ENCODE results near the gene SULT6B1.
A peak's percentile ranks its signal among the peaks of the same experiment; 100 is the strongest.
"Not testable (repeated sequence)": the region's sequence is repeated elsewhere in the genome, so short reads cannot be mapped to it uniquely, and the experiment has no call there.

SULT6B1 gene

DNA sequence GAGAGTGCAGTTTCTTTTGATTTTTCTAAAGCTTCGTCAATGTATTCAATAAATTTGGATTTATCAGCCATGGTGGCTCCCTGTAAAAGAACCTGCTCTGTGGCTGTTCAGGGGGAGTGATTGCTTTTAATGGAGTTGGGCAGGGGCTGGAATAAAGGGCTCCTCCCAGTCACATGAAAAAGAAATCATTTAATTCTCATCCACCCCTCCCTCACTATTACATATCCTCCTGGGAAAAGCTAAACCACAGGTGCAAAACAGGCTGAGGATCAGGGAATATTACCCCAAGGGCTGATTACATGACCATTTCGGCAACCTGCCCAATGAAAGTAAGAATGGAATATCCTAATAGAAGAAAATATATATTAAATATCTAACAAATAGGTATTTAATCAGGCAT is at the start of gene SULT6B1:
TSS of gene SULT6B1 (minus strand) at position 101 of the 400 bp plus-strand sequence. CDS start at position 71, 30 bp downstream.
- Histone ChIP-seq H3K4me1 (ENCODE audit: control insufficient read depth in 1 of 2, insufficient read depth in 2 of 2, low read length in 2 of 2) (no peaks in the 10 kb centered on the region), H3K36me3 (ENCODE audit: control insufficient read depth in 1 of 2, insufficient read depth in 2 of 2, low read length in 2 of 2) (no peaks in the 10 kb centered on the region), H3K27ac (ENCODE audit: low read length) (no peak within 1 kb of the TSS), H3K4me3 (ENCODE audit: low read depth in 1 of 2, low read length in 2 of 2) (no peak within 1 kb of the TSS), H3K9me3 (ENCODE audit: control insufficient read depth in 1 of 2, low read length in 2 of 2) (no peaks in the 10 kb centered on the region), H3K27me3 (ENCODE audit: low read depth, low read length) (no peaks in the 10 kb centered on the region)

DNA sequence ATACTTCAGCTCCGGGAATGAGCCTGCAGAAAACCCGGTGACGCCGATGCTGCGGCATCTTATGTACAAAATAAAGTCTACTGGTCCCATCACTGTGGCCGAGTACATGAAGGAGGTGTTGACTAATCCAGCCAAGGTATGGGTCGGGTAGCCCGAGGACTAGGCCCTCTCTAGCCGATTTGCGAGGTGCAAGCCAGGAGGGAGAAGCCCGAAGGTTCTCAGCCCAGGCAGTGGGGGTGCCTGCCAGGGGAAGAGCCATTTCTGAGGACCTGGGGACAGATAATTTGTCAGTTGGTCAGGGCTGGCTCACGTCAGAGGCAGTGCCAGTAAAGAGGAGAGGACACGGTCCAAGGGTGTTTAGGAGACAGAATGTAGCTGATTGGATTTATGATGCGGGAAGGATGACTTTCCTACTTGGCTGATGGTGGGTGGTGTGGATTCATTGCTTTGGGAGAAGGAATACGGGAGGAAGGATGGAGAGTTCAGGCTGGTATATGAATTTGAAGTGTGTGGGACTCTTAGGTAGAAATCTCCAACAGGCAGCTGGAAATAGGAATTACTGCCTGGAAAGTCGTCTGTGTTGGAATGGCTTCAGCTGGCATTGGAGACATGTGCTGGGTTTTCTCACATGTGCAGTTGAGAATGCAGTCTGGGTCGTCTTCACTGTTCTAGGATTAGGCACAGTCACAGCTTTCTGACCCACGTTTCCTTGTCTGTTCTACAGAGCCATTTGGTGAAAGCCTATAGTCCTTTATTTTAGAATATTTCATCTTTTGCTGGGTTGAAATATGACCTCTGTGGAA is 43.9 kb upstream of the SULT6B1 start:
- H3K4me3 ChIP-seq (ENCODE audit: low read depth in 1 of 2, low read length in 2 of 2): peak overlapping the region; percentile 85 to 95
- H3K9me3 ChIP-seq (ENCODE audit: control insufficient read depth in 1 of 2, low read length in 2 of 2): no peaks in the 10 kb centered on the region
- peaks cover 11 to 16% of the 10 kb centered on the region in 2 donors for H3K36me3 ChIP-seq (ENCODE audit: control insufficient read depth in 1 of 2, insufficient read depth in 2 of 2, low read length in 2 of 2)
- peak overlapping the region; percentile 93 for H3K27ac ChIP-seq (ENCODE audit: low read length)
- H3K27me3 ChIP-seq (ENCODE audit: low read depth, low read length): no peaks in the 10 kb centered on the region
- peaks cover 17 to 26% of the 10 kb centered on the region in 2 donors for H3K4me1 ChIP-seq (ENCODE audit: control insufficient read depth in 1 of 2, insufficient read depth in 2 of 2, low read length in 2 of 2)

- Histone ChIP-seq H3K27me3 (ENCODE audit: low read depth, low read length) (no peaks in the 10 kb centered on the region), H3K27ac (ENCODE audit: low read length) (peak within 1 kb of the TSS; percentile 93), H3K4me3 (ENCODE audit: low read depth in 1 of 2, low read length in 2 of 2) (peak within 1 kb of the TSS; percentile 85 to 95), H3K36me3 (ENCODE audit: control insufficient read depth in 1 of 2, insufficient read depth in 2 of 2, low read length in 2 of 2) (peaks cover 18 to 22% of the 10 kb centered on the region in 2 donors), H3K9me3 (ENCODE audit: control insufficient read depth in 1 of 2, low read length in 2 of 2) (no peaks in the 10 kb centered on the region), H3K4me1 (ENCODE audit: control insufficient read depth in 1 of 2, insufficient read depth in 2 of 2, low read length in 2 of 2) (peaks cover 21 to 26% of the 10 kb centered on the region in 2 donors)
These were observed 43.0 kb upstream of the SULT6B1 start, which contains the start of the genes CEBPZ and NDUFAF7 for GRCh38 chr2:37231241-37232130. Gene CEBPZ (minus strand): TSS chr2:37231596. CDS start chr2:37231567, 29 bp downstream. Gene NDUFAF7 (plus strand): TSS chr2:37231658. CDS start chr2:37231706, 48 bp downstream.

DNA sequence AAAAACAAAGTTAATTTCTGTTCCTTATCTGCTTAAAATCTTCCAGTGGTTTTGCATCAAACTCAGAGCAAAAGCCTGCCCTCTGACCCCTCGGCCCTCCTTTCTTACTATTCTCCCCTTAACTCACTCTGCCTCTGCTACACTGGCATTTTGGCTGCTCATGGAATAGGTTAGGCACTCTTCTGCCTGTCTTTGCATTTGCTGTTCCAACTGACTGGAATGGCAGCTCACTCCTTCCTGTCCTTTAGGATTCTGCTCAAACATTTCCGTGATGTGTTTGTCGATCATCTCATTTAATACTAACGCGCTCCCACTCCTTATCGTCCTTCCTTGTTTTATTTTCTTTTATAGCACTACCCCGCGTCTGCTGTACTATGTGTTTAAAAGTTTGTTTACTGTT is 42.1 kb upstream of the SULT6B1 start:
- peaks cover 24 to 26% of the 10 kb centered on the region in 2 donors for H3K4me1 ChIP-seq (ENCODE audit: control insufficient read depth in 1 of 2, insufficient read depth in 2 of 2, low read length in 2 of 2)
- peaks cover 22 to 23% of the 10 kb centered on the region in 2 donors for H3K36me3 ChIP-seq (ENCODE audit: control insufficient read depth in 1 of 2, insufficient read depth in 2 of 2, low read length in 2 of 2)
- no peaks in the 10 kb centered on the region for H3K27me3 ChIP-seq (ENCODE audit: low read depth, low read length)
- H3K4me3 ChIP-seq (ENCODE audit: low read depth in 1 of 2, low read length in 2 of 2): peak overlapping the region; percentile 85 to 95
- no peaks in the 10 kb centered on the region for H3K9me3 ChIP-seq (ENCODE audit: control insufficient read depth in 1 of 2, low read length in 2 of 2)
- peak overlapping the region; percentile 93 for H3K27ac ChIP-seq (ENCODE audit: low read length)

DNA sequence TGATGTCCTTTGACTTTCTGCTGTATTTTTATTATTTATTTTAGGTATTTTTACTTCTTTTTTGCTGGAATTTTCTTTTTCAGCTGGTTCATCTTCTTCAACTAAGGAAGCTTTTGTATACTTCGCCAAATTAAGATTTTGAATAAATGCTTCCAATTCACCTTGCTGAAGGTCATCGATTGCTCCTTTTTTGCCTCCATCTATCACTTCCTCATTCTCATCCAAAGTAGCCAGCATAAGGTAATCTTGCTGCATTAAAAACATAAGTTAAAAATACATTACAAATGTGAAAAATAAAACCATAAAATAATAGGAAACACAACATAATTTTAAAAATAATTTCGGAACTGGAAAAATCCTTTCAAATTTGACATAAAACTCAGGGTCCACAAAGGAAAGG is 40.3 kb upstream of the SULT6B1 start:
- H3K4me1 ChIP-seq (ENCODE audit: control insufficient read depth in 1 of 2, insufficient read depth in 2 of 2, low read length in 2 of 2): peaks cover 24 to 26% of the 10 kb centered on the region in 2 donors
- peaks cover 18 to 23% of the 10 kb centered on the region in 2 donors for H3K36me3 ChIP-seq (ENCODE audit: control insufficient read depth in 1 of 2, insufficient read depth in 2 of 2, low read length in 2 of 2)
- H3K27ac ChIP-seq (ENCODE audit: low read length): no peak overlapping the region
- no peaks in the 10 kb centered on the region for H3K9me3 ChIP-seq (ENCODE audit: control insufficient read depth in 1 of 2, low read length in 2 of 2)
- H3K4me3 ChIP-seq (ENCODE audit: low read depth in 1 of 2, low read length in 2 of 2): no peak overlapping the region
- H3K27me3 ChIP-seq (ENCODE audit: low read depth, low read length): no peaks in the 10 kb centered on the region

GRCh38 chr2:37226863-37227262 is 38.4 kb upstream of the SULT6B1 start:
- Histone ChIP-seq H3K27ac (ENCODE audit: low read length) (no peak overlapping the region), H3K4me1 (ENCODE audit: control insufficient read depth in 1 of 2, insufficient read depth in 2 of 2, low read length in 2 of 2) (peaks cover 15% of the 10 kb centered on the region in 2 donors), H3K27me3 (ENCODE audit: low read depth, low read length) (no peaks in the 10 kb centered on the region), H3K36me3 (ENCODE audit: control insufficient read depth in 1 of 2, insufficient read depth in 2 of 2, low read length in 2 of 2) (peaks cover 32% of the 10 kb centered on the region in 2 donors), H3K4me3 (ENCODE audit: low read depth in 1 of 2, low read length in 2 of 2) (no peak overlapping the region), H3K9me3 (ENCODE audit: control insufficient read depth in 1 of 2, low read length in 2 of 2) (no peaks in the 10 kb centered on the region)

- H3K4me1 ChIP-seq (ENCODE audit: control insufficient read depth in 1 of 2, insufficient read depth in 2 of 2, low read length in 2 of 2): peaks cover 10 to 11% of the 10 kb centered on the region in 2 donors
- not testable (repeated sequence) for H3K9me3 ChIP-seq (ENCODE audit: control insufficient read depth in 1 of 2, low read length in 2 of 2); H3K27me3 ChIP-seq (ENCODE audit: low read depth, low read length); H3K4me3 ChIP-seq (ENCODE audit: low read depth in 1 of 2, low read length in 2 of 2); H3K27ac ChIP-seq (ENCODE audit: low read length)
- peaks cover 35 to 40% of the 10 kb centered on the region in 2 donors for H3K36me3 ChIP-seq (ENCODE audit: control insufficient read depth in 1 of 2, insufficient read depth in 2 of 2, low read length in 2 of 2)
These were observed 36.7 kb upstream of the SULT6B1 start for GRCh38 chr2:37225129-37225528.

DNA sequence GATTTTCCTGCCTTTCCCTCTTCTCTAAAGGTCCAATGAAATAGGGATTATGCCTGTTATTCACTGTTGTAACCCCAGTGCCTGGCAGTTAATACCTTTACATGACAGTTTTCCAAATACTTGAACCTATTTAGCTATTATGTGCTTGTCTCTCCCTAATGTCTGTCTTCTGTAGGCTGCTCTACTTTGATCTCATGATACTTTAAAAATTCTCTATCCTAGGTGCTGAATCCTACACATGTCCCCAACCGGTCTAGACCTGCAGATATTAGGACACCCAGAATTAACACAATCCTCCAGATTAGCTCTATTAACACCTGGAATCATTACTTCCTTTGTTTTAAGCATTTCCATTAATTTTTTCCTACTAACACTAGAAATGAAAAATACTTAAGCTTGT is 35.6 kb upstream of the SULT6B1 start:
- H3K27me3 ChIP-seq (ENCODE audit: low read depth, low read length): no peaks in the 10 kb centered on the region
- H3K4me3 ChIP-seq (ENCODE audit: low read depth in 1 of 2, low read length in 2 of 2): no peak overlapping the region
- H3K9me3 ChIP-seq (ENCODE audit: control insufficient read depth in 1 of 2, low read length in 2 of 2): no peaks in the 10 kb centered on the region
- H3K36me3 ChIP-seq (ENCODE audit: control insufficient read depth in 1 of 2, insufficient read depth in 2 of 2, low read length in 2 of 2): peaks cover 43 to 49% of the 10 kb centered on the region in 2 donors
- no peak overlapping the region for H3K27ac ChIP-seq (ENCODE audit: low read length)
- H3K4me1 ChIP-seq (ENCODE audit: control insufficient read depth in 1 of 2, insufficient read depth in 2 of 2, low read length in 2 of 2): peaks cover 0 to 7% of the 10 kb centered on the region in 2 donors

- Histone ChIP-seq H3K36me3 (ENCODE audit: control insufficient read depth in 1 of 2, insufficient read depth in 2 of 2, low read length in 2 of 2) (peaks cover 43 to 55% of the 10 kb centered on the region in 2 donors), H3K9me3 (ENCODE audit: control insufficient read depth in 1 of 2, low read length in 2 of 2) (no peaks in the 10 kb centered on the region), H3K27me3 (ENCODE audit: low read depth, low read length) (no peaks in the 10 kb centered on the region), H3K4me1 (ENCODE audit: control insufficient read depth in 1 of 2, insufficient read depth in 2 of 2, low read length in 2 of 2) (peaks cover 0 to 7% of the 10 kb centered on the region in 2 donors), H3K27ac (ENCODE audit: low read length) (no peak overlapping the region), H3K4me3 (ENCODE audit: low read depth in 1 of 2, low read length in 2 of 2) (no peak overlapping the region)
These were observed 34.7 kb upstream of the SULT6B1 start for GRCh38 chr2:37223131-37223530.

- Histone ChIP-seq H3K4me3 (ENCODE audit: low read depth in 1 of 2, low read length in 2 of 2) (no peak overlapping the region), H3K36me3 (ENCODE audit: control insufficient read depth in 1 of 2, insufficient read depth in 2 of 2, low read length in 2 of 2) (peaks cover 48 to 60% of the 10 kb centered on the region in 2 donors)
These were observed 30.6 kb upstream of the SULT6B1 start for GRCh38 chr2:37219046-37219445.

DNA sequence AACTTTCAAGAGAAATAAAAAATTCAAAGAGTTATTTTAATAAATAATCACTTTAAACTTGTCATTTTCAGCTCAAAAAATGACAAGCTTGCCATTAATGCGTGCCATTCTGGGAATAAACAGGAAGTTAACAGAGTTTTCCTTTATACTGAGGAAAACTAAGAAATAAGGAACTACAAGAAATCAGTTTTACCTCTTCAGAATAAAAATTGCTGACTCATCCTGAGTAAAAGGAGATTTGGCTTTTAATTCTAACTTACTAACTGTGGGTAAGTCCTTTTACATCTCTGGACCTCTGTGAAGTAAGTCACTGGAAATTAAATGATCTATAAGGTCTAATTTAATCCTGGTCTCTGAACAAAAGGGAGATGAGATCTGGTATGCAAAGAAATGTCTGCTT is 26.8 kb upstream of the SULT6B1 start:
- H3K4me1 ChIP-seq (ENCODE audit: control insufficient read depth in 1 of 2, insufficient read depth in 2 of 2, low read length in 2 of 2): no peaks in the 10 kb centered on the region
- no peaks in the 10 kb centered on the region for H3K27me3 ChIP-seq (ENCODE audit: low read depth, low read length)
- no peaks in the 10 kb centered on the region for H3K9me3 ChIP-seq (ENCODE audit: control insufficient read depth in 1 of 2, low read length in 2 of 2)
- no peak overlapping the region for H3K4me3 ChIP-seq (ENCODE audit: low read depth in 1 of 2, low read length in 2 of 2)
- no peak overlapping the region for H3K27ac ChIP-seq (ENCODE audit: low read length)
- peaks cover 55 to 62% of the 10 kb centered on the region in 2 donors for H3K36me3 ChIP-seq (ENCODE audit: control insufficient read depth in 1 of 2, insufficient read depth in 2 of 2, low read length in 2 of 2)

More at GRCh38 chr2:37219046-37219445, 30.6 kb upstream of the SULT6B1 start:
- no peak overlapping the region for H3K27ac ChIP-seq (ENCODE audit: low read length)
- no peaks in the 10 kb centered on the region for H3K9me3 ChIP-seq (ENCODE audit: control insufficient read depth in 1 of 2, low read length in 2 of 2)
- no peaks in the 10 kb centered on the region for H3K4me1 ChIP-seq (ENCODE audit: control insufficient read depth in 1 of 2, insufficient read depth in 2 of 2, low read length in 2 of 2)
- H3K27me3 ChIP-seq (ENCODE audit: low read depth, low read length): no peaks in the 10 kb centered on the region

Measured in muscle layer of duodenum (tissue), 2 donors.